Ishikawa (cell line): ENCODE data around the gene BIK.

Experiments
- CEBPB ChIP-seq: IDR thresholded peaks from 2 replicates; pipeline ENCODE4 v1.6.1; 2012
- CREB1 ChIP-seq: IDR thresholded peaks from 2 replicates; pipeline ENCODE4 v1.6.1; 2012; ENCODE audit warnings: low read depth
- EGR1 ChIP-seq: IDR thresholded peaks from 2 replicates; pipeline ENCODE4 v1.6.1; 2012
- EP300 ChIP-seq: IDR thresholded peaks from 2 replicates; pipeline ENCODE4 v1.6.1; 2012; ENCODE audit warnings: borderline replicate concordance
- FOXM1 ChIP-seq: IDR thresholded peaks from 2 replicates; pipeline ENCODE4 v1.6.1; 2012; ENCODE audit warnings: low read depth, borderline replicate concordance
- NFIC ChIP-seq: IDR thresholded peaks from 2 replicates; pipeline ENCODE4 v1.6.1; 2012
- RAD21 ChIP-seq: IDR thresholded peaks from 2 replicates; pipeline ENCODE4 v1.6.1; 2012; ENCODE audit warnings: low read depth
- TAF1 ChIP-seq: IDR thresholded peaks from 2 replicates; pipeline ENCODE4 v1.6.1; 2012; ENCODE audit warnings: low read depth, mild to moderate bottlenecking
- TCF12 ChIP-seq: IDR thresholded peaks from 2 replicates; pipeline ENCODE4 v1.6.1; 2012; ENCODE audit warnings: low read depth
- TEAD4 ChIP-seq: IDR thresholded peaks from 2 replicates; pipeline ENCODE4 v1.6.1; 2012
- YY1 ChIP-seq: IDR thresholded peaks from 2 replicates; pipeline ENCODE4 v1.6.1; 2012; ENCODE audit warnings: low read depth
- ZBTB7A ChIP-seq: IDR thresholded peaks from 2 replicates; pipeline ENCODE4 v1.6.1; 2012; ENCODE audit warnings: low read depth
- TF ChIP-seq, protein P1 (sequence below): IDR thresholded peaks from 2 replicates; pipeline ENCODE4 v1.6.1; 2012
- TF ChIP-seq, protein P2 (sequence below): IDR thresholded peaks from 2 replicates; pipeline ENCODE4 v1.6.1; 2012
- TF ChIP-seq, protein P3 (sequence below): IDR thresholded peaks from 2 replicates; pipeline ENCODE4 v1.6.1; 2012; ENCODE audit warnings: low read depth, mild to moderate bottlenecking

Gene BIK

DNA sequence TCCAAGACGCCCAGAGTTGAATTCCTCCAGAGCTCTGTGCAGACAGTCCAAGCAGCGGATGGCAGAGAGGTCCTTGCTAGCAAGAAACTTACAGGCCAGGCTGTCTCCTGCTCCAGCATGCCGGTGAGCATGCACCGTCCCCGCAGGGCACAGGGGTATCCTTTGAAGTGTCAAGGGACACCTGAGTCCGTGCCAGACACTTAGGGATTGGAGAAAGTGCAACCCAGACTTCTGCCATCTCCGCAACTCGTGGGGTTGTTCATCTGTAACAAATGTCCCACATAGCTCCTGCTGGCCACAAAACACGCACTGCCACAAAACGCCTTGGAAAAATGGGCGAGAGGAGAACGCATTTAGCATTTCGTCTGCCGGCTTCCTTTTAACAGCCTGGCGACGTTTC is 54.1 kb downstream of the BIK start:
- TF ChIP-seq CREB1 = no peak
- no peak for TF ChIP-seq TEAD4
- no peak for TF ChIP-seq TAF1
- no peak for TF ChIP-seq YY1
- TF ChIP-seq FOXM1 = no peak
- no peak for TF ChIP-seq EGR1
- TF ChIP-seq TCF12 = no peak
- no peak for TF ChIP-seq EP300
- TF ChIP-seq RAD21 = no peak
- TF ChIP-seq, protein P1, sequence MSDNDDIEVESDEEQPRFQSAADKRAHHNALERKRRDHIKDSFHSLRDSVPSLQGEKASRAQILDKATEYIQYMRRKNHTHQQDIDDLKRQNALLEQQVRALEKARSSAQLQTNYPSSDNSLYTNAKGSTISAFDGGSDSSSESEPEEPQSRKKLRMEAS = no peak
- no peak for TF ChIP-seq CEBPB
- TF ChIP-seq, protein P2, sequence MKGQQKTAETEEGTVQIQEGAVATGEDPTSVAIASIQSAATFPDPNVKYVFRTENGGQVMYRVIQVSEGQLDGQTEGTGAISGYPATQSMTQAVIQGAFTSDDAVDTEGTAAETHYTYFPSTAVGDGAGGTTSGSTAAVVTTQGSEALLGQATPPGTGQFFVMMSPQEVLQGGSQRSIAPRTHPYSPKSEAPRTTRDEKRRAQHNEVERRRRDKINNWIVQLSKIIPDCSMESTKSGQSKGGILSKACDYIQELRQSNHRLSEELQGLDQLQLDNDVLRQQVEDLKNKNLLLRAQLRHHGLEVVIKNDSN = no peak
- TF ChIP-seq, protein P3, sequence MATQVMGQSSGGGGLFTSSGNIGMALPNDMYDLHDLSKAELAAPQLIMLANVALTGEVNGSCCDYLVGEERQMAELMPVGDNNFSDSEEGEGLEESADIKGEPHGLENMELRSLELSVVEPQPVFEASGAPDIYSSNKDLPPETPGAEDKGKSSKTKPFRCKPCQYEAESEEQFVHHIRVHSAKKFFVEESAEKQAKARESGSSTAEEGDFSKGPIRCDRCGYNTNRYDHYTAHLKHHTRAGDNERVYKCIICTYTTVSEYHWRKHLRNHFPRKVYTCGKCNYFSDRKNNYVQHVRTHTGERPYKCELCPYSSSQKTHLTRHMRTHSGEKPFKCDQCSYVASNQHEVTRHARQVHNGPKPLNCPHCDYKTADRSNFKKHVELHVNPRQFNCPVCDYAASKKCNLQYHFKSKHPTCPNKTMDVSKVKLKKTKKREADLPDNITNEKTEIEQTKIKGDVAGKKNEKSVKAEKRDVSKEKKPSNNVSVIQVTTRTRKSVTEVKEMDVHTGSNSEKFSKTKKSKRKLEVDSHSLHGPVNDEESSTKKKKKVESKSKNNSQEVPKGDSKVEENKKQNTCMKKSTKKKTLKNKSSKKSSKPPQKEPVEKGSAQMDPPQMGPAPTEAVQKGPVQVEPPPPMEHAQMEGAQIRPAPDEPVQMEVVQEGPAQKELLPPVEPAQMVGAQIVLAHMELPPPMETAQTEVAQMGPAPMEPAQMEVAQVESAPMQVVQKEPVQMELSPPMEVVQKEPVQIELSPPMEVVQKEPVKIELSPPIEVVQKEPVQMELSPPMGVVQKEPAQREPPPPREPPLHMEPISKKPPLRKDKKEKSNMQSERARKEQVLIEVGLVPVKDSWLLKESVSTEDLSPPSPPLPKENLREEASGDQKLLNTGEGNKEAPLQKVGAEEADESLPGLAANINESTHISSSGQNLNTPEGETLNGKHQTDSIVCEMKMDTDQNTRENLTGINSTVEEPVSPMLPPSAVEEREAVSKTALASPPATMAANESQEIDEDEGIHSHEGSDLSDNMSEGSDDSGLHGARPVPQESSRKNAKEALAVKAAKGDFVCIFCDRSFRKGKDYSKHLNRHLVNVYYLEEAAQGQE = no peak

DNA sequence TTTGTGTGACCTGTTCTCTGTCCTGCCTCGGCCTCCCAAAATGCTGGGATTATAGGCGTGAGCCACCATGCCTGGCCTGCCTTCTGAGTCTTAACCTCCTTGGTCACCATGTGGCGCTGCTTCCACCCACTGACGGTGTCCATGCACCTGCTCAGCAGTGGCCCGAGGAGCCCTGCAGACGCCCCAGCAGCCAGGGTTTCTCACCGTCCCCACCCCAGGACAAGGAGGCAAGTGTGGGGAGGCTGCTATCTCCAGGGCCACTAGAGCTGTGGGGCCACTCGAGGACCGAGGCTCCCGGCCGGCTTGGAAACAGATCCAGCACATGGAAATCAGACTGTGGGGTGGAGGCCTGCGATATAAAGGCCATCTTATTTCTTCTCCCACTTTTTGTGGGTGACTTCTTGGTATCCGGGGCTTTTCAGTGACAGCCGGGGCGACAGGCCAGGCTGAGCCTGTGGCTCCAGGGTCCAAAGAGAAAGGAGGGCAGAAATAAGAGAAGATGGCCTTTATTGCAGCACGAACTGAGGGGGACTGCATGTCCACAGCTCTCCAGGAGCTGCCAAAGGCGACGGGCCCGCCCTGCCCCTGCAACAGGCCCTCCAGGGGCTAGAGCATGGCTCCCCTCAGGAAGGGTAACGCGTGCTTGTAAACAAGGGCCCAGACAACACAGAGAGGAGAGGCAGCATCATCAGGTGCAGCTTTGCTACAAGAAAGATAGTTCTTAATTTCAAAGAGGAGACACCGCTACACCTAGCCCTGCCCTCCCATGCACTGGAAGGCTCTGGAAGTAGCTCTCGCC is 55.8 kb downstream of the BIK start:
- TF ChIP-seq EP300 (no peak), FOXM1 (no peak), RAD21 (no peak), TEAD4 (no peak), TCF12 (no peak), CEBPB (no peak), CREB1 (no peak), NFIC (no peak), YY1 (no peak), ZBTB7A (no peak), TAF1 (no peak), EGR1 (no peak)
- TF ChIP-seq, protein P3 = no peak
- TF ChIP-seq, protein P1 = no peak
- TF ChIP-seq, protein P2 = no peak

DNA sequence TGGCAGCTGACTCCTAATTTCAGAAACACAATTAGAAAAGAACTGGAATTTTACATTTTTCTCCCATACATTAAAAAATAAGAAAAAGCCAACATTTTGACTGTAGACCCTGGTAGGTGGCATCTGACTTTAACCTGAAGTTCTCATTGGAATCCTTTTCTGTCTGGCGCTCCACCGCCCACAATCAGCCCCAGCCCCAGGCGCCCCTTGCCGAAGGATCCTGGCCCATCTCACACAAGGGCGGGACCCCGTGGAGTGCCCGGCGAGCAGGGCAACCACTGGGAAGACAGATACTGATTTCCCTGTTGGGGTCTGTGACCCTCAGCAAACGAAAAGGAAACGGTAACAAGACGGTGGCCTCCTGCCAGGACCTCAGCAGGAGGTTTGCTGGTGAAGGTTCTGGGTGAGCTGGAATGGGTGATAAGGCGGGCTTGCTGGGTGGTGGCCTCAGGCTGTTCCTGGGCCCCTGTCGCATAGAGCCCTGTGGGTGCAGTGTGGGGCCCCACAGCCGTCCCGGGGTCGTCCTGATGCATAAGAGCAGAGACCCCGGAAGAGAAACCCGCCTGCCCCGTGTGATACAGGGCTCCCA is 56.5 kb downstream of the BIK start:
- no peak for TF ChIP-seq NFIC
- no peak for TF ChIP-seq TCF12
- TF ChIP-seq, protein P1 = no peak
- TF ChIP-seq YY1 = no peak
- TF ChIP-seq RAD21 = no peak
- TF ChIP-seq CREB1 = no peak
- TF ChIP-seq, protein P3 = no peak
- TF ChIP-seq TEAD4 = no peak
- TF ChIP-seq, protein P2 = no peak
- no peak for TF ChIP-seq EGR1
- TF ChIP-seq EP300 = no peak
- no peak for TF ChIP-seq TAF1
- TF ChIP-seq CEBPB = no peak
- TF ChIP-seq FOXM1 = no peak
- TF ChIP-seq ZBTB7A = no peak
